Measurements from ENCODE around the gene ACADSB.

DNA sequence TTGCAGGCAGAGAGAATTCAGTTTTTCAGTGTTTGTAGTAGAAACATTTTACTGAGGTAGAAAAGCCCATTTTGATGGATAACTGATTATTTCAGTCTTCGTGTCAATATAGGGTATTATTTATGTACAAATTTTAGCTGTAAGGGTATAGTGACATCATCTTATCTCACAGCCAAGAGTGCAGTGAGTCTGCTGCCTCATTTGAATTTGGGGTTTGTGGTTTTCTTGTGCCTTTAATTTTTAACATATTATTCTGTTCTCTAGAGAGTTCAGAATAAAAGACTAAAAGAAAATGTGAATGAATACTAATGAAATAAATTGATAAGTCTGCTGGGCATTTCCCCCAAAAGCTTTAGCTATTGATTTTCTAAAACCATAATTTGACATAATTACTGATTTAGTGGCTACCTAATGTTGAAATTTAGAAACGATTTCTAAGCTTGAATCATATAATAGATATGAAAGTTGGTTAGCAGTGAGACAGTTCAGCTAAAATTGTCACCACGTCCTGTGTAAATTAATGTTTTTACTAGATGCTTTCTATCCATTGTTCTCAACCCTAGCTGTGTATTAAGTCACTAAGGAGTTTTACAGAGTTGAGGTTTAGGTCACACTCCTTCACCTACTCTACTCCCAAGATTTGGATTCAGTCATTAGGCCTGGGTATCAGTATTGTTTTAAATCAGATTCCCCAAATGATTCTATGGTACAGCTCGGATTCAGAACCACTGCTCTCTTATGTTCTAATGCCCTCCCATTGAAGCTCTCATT lies 37.3 kb downstream of the ACADSB start:
- TF ChIP-seq, protein P1, sequence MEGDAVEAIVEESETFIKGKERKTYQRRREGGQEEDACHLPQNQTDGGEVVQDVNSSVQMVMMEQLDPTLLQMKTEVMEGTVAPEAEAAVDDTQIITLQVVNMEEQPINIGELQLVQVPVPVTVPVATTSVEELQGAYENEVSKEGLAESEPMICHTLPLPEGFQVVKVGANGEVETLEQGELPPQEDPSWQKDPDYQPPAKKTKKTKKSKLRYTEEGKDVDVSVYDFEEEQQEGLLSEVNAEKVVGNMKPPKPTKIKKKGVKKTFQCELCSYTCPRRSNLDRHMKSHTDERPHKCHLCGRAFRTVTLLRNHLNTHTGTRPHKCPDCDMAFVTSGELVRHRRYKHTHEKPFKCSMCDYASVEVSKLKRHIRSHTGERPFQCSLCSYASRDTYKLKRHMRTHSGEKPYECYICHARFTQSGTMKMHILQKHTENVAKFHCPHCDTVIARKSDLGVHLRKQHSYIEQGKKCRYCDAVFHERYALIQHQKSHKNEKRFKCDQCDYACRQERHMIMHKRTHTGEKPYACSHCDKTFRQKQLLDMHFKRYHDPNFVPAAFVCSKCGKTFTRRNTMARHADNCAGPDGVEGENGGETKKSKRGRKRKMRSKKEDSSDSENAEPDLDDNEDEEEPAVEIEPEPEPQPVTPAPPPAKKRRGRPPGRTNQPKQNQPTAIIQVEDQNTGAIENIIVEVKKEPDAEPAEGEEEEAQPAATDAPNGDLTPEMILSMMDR (conservative IDR thresholded peaks at IDR 0.05), result no peak
- TF ChIP-seq EZH2 (IDR thresholded peaks at IDR 0.05; ENCODE audit: low read depth), result no peak
